Duodenal mucosa (tissue), 2 donors: Measurements from ENCODE around the gene RASGRP3.
"Not testable (repeated sequence)": the region's sequence is repeated elsewhere in the genome, so short reads cannot be mapped to it uniquely, and the experiment has no call there.

Experiments used
- H3K27ac ChIP-seq: one replicate; pipeline ENCODE4 v1.7.0; 2013; ENCODE audit warnings: low read depth, low read length
- H3K27me3 ChIP-seq, 2 donors: one replicate each; pipeline ENCODE4 v1.7.0; 2013; ENCODE audit warnings: low read length in 2 of 2, control low read depth in 1 of 2; ENCODE audit not compliant: insufficient read depth in 2 of 2, control insufficient read depth in 1 of 2
- H3K36me3 ChIP-seq, 2 donors: one replicate each; pipeline ENCODE4 v1.7.0; 2013; ENCODE audit warnings: low read length in 2 of 2, control low read depth in 1 of 2; ENCODE audit not compliant: insufficient read depth in 2 of 2, control insufficient read depth in 1 of 2
- H3K4me1 ChIP-seq, 2 donors: one replicate each; pipeline ENCODE4 v1.7.0; 2013; ENCODE audit warnings: low read length in 2 of 2, control low read depth in 1 of 2; ENCODE audit not compliant: insufficient read depth in 2 of 2, control insufficient read depth in 1 of 2
- H3K4me3 ChIP-seq, 2 donors: one replicate each; pipeline ENCODE4 v1.7.0; 2013; ENCODE audit warnings: low read length in 2 of 2, low read depth in 1 of 2
- H3K9ac ChIP-seq, 2 donors: one replicate each; pipeline ENCODE4 v1.7.0; 2013; ENCODE audit warnings: low read length in 2 of 2, low read depth in 1 of 2
- H3K9me3 ChIP-seq, 2 donors: one replicate each; pipeline ENCODE4 v1.7.0; 2013; ENCODE audit warnings: low read length in 2 of 2, control low read depth in 1 of 2; ENCODE audit not compliant: control insufficient read depth in 1 of 2

Gene RASGRP3

GRCh38 chr2:33441235-33441810, 35.1 kb upstream of the RASGRP3 start:
- no peak overlapping the region for H3K9ac ChIP-seq
- no peak overlapping the region for H3K27ac ChIP-seq
- no peak overlapping the region for H3K4me3 ChIP-seq
- no peaks in the 10 kb centered on the region for H3K9me3 ChIP-seq
- H3K4me1 ChIP-seq, result no peaks in the 10 kb centered on the region
- H3K27me3 ChIP-seq, result no peaks in the 10 kb centered on the region
- no peaks in the 10 kb centered on the region for H3K36me3 ChIP-seq

- not testable (repeated sequence) for H3K9ac ChIP-seq, H3K27ac ChIP-seq, H3K9me3 ChIP-seq, H3K4me3 ChIP-seq, H3K36me3 ChIP-seq, H3K27me3 ChIP-seq, H3K4me1 ChIP-seq
Observed at GRCh38 chr2:33442052-33442451, 34.4 kb upstream of the RASGRP3 start.

GRCh38 chr2:33442528-33443079, 33.8 kb upstream of the RASGRP3 start:
- no peak overlapping the region for H3K4me3 ChIP-seq
- H3K4me1 ChIP-seq, result no peaks in the 10 kb centered on the region
- H3K27ac ChIP-seq, result no peak overlapping the region
- no peaks in the 10 kb centered on the region for H3K36me3 ChIP-seq
- no peak overlapping the region for H3K9ac ChIP-seq
- no peaks in the 10 kb centered on the region for H3K27me3 ChIP-seq
- no peaks in the 10 kb centered on the region for H3K9me3 ChIP-seq

GRCh38 chr2:33443274-33443829, 33.1 kb upstream of the RASGRP3 start:
- Histone ChIP-seq H3K27ac (no peak overlapping the region), H3K4me1 (no peaks in the 10 kb centered on the region), H3K9ac (no peak overlapping the region), H3K9me3 (no peaks in the 10 kb centered on the region), H3K27me3 (no peaks in the 10 kb centered on the region), H3K4me3 (no peak overlapping the region), H3K36me3 (no peaks in the 10 kb centered on the region)

- Histone ChIP-seq H3K27ac (no peak overlapping the region), H3K4me3 (no peak overlapping the region), H3K4me1 (no peaks in the 10 kb centered on the region), H3K9ac (no peak overlapping the region), H3K27me3 (no peaks in the 10 kb centered on the region), H3K36me3 (no peaks in the 10 kb centered on the region), H3K9me3 (no peaks in the 10 kb centered on the region)
Observed at GRCh38 chr2:33444967-33445366, 31.5 kb upstream of the RASGRP3 start.

- H3K4me3 ChIP-seq, result no peak overlapping the region
- H3K27me3 ChIP-seq, result no peaks in the 10 kb centered on the region
- no peaks in the 10 kb centered on the region for H3K36me3 ChIP-seq
- H3K9me3 ChIP-seq, result peaks cover 0 to 6% of the 10 kb centered on the region in 2 donors
- H3K27ac ChIP-seq, result no peak overlapping the region
- no peak overlapping the region for H3K9ac ChIP-seq
- no peaks in the 10 kb centered on the region for H3K4me1 ChIP-seq
Observed at GRCh38 chr2:33448220-33448899, 28.1 kb upstream of the RASGRP3 start.

- no peak overlapping the region for H3K9ac ChIP-seq
- peaks cover 0 to 6% of the 10 kb centered on the region in 2 donors for H3K9me3 ChIP-seq
- H3K4me3 ChIP-seq, result no peak overlapping the region
- H3K27me3 ChIP-seq, result no peaks in the 10 kb centered on the region
- no peak overlapping the region for H3K27ac ChIP-seq
- no peaks in the 10 kb centered on the region for H3K4me1 ChIP-seq
- H3K36me3 ChIP-seq, result no peaks in the 10 kb centered on the region
Observed at GRCh38 chr2:33451214-33451613, 25.2 kb upstream of the RASGRP3 start.

GRCh38 chr2:33451825-33452224, 24.6 kb upstream of the RASGRP3 start:
- Histone ChIP-seq H3K4me3 (no peak overlapping the region), H3K36me3 (no peaks in the 10 kb centered on the region)

GRCh38 chr2:33452545-33452944, 23.9 kb upstream of the RASGRP3 start:
- H3K4me3 ChIP-seq, result no peak overlapping the region

More at GRCh38 chr2:33451825-33452224, 24.6 kb upstream of the RASGRP3 start:
- H3K27ac ChIP-seq, result no peak overlapping the region
- H3K4me1 ChIP-seq, result no peaks in the 10 kb centered on the region
- H3K27me3 ChIP-seq, result no peaks in the 10 kb centered on the region
- no peak overlapping the region for H3K9ac ChIP-seq
- H3K9me3 ChIP-seq, result peaks cover 0 to 6% of the 10 kb centered on the region in 2 donors

GRCh38 chr2:33453905-33454479, 22.5 kb upstream of the RASGRP3 start:
- Histone ChIP-seq H3K27me3 (no peaks in the 10 kb centered on the region), H3K9me3 (peaks cover 0 to 6% of the 10 kb centered on the region in 2 donors), H3K36me3 (no peaks in the 10 kb centered on the region), H3K27ac (no peak overlapping the region), H3K4me1 (no peaks in the 10 kb centered on the region), H3K4me3 (no peak overlapping the region), H3K9ac (no peak overlapping the region)

More at GRCh38 chr2:33452545-33452944, 23.9 kb upstream of the RASGRP3 start:
- Histone ChIP-seq H3K9ac (no peak overlapping the region), H3K36me3 (no peaks in the 10 kb centered on the region), H3K27me3 (no peaks in the 10 kb centered on the region), H3K9me3 (peaks cover 0 to 6% of the 10 kb centered on the region in 2 donors), H3K27ac (no peak overlapping the region), H3K4me1 (no peaks in the 10 kb centered on the region)
